GM12872 (cell line): ENCODE data around the gene RNFT2.

Experiments
- TF ChIP-seq, protein P1 (sequence below): IDR thresholded peaks from 3 replicates; pipeline ENCODE4 v1.5.1; 2011; ENCODE audit warnings: low read depth, mild to moderate bottlenecking, low read length, moderate library complexity; ENCODE audit not compliant: insufficient read depth

The RNFT2 gene

DNA sequence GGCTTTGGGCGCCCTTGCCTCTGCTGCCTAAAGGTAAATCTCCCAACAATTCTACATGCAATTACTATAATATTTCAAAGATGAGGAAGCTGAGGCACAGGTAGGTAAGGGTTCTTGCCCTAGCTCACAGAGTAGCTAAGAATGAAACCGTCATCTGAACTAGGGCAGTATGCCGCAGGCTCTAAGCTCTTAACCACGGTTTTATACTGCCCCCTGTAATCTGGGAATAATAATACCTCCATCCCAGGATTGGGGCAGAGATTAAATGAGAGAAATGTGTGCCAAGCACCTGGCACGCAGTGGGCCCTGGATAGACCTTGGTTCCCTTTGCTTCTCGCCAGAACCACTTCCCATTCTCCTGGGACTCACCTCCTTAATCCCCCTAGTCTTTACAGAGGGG lies 144.6 kb downstream of the RNFT2 start:
- TF ChIP-seq, protein P1, sequence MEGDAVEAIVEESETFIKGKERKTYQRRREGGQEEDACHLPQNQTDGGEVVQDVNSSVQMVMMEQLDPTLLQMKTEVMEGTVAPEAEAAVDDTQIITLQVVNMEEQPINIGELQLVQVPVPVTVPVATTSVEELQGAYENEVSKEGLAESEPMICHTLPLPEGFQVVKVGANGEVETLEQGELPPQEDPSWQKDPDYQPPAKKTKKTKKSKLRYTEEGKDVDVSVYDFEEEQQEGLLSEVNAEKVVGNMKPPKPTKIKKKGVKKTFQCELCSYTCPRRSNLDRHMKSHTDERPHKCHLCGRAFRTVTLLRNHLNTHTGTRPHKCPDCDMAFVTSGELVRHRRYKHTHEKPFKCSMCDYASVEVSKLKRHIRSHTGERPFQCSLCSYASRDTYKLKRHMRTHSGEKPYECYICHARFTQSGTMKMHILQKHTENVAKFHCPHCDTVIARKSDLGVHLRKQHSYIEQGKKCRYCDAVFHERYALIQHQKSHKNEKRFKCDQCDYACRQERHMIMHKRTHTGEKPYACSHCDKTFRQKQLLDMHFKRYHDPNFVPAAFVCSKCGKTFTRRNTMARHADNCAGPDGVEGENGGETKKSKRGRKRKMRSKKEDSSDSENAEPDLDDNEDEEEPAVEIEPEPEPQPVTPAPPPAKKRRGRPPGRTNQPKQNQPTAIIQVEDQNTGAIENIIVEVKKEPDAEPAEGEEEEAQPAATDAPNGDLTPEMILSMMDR: no peak

DNA sequence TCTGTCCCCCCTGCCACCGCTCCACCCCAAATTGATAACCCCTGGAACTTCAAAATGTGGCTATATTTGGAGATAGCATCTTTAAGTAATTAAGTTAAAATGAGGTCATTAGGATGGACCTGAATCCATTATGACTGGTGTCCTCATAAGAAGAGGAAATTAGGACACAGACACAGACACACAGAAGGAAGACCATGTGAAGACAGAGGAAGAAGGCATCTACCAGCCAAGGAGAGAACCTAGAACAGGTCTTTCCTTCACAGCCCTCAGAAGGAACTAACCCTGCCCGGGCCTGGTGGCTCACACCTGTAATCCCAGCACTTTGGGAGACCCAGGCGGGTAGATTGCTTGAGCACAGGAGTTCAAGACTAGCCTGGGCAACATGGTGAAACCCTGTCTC lies 146.8 kb downstream of the RNFT2 start:
- TF ChIP-seq, protein P1: no peak

DNA sequence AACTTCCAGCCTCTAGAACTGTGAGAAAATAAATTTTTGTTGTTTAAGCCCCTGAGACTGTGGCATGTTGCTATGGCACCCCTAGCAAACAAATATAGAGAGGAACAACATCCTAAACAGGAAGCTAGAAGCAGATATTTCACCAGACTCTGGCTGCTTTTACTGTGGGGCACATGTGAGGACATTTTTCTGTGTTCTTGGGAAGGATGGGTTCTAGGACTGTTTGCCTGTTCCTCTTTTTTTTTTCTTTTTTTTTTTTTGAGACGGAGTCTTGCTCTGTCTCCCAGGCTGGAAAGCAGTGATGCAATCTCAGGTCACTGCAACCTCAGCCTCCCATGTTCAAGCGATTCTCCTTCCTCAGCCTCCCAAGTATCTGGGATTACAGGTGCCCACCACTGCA lies 147.4 kb downstream of the RNFT2 start:
- TF ChIP-seq, protein P1: no peak

DNA sequence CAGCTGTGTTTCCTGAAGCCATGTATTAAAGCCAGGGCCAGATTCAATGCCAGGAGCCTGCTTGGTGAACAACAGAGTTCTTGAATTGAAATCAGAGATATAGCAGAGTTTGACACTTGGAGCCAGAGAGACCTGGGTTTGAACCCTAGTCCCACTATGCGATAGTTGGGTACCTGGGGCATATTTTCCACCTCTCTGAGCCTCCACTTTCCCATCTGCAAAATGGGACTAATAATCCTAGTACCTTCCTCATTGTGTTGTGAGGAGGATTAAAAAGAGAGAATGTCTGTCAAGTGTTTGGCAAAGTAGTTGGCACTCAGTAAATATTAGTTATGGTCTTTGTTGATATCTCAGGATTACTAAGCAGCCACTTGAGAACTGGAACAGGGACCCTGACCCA lies 149.1 kb downstream of the RNFT2 start:
- TF ChIP-seq, protein P1: no peak

DNA sequence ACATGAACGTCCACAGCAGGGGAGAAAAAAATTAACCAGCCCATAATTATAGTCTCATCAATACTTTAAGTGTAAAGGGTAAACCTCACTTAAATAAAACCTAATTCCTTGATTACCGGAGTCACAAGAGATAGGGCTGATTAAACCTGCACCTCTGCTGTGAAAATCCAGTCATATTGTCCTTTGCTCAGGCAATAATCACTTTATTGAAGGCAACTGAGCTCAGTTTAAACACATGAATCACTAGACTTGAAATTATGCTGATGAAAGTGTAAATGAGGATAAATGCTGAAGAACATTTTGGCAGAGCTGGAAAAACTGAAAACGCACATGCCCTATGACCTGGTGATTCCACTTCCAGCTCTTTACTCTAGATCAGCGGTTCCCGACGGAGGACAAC lies 149.8 kb downstream of the RNFT2 start:
- TF ChIP-seq, protein P1: no peak

DNA sequence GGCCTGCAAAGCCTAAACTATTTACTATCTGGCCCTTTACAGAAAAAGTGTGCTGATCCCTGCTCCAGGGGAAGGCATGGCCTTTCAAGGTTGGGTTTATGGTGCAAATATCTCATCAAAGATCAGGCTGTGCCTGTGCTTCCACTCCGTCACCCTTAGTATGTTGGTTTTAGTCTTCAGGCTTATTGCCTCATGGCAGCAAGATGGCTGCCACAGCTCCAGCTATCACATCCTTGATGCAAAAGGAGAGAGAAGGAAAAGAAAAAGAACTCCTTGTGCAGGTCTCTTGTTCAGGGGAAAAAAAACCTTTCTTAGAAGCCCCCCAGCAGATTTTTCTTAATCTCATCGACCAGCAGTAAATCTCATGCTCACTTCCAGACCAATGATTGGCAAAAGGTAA lies 152.2 kb downstream of the RNFT2 start:
- TF ChIP-seq, protein P1: no peak

DNA sequence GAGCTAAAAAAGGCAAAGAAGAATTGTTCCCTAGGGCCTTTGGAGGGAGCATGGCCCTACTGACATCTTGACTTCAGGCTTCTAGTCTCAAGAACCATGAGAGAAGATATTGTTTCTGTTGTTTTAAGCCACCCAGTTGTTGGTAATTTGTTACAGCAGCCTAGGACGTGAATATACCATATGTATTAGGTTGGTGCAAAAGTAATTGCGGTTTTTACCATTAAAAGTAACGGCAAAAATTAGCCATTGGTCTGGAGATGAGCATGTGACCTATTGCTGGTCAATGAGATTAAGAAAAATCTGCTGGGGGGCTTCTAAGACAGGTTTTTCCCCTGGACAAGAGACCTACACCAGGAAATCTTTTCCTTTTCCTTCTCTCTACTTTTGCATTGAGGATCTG lies 152.9 kb downstream of the RNFT2 start:
- TF ChIP-seq, protein P1: no peak
